ENCODE results near the gene ASCC3. TPM values are rescaled to one million over a fixed set of nuclear protein-coding genes. Genes with fewer than 3 reads are reported as not detected.
A peak's percentile ranks its signal among the peaks of the same experiment; 100 is the strongest.

The ASCC3 gene
- polyA plus RNA-seq, 4 donors, result 19.0 to 27.4 (median 22.1) TPM

- DNase-seq (ENCODE audit: low read depth in 4 of 4, low spot score in 2 of 4), result no peak
Observed at GRCh38 chr6:100730001-100730980, 150.8 kb downstream of the ASCC3 start.

GRCh38 chr6:100726666-100727065 is 154.5 kb downstream of the ASCC3 start:
- DNase-seq (ENCODE audit: low read depth in 4 of 4, low spot score in 2 of 4), result no peak

GRCh38 chr6:100724696-100725095 is 156.4 kb downstream of the ASCC3 start:
- no peak for DNase-seq (ENCODE audit: low read depth in 4 of 4, low spot score in 2 of 4)

- no peak for DNase-seq (ENCODE audit: low read depth in 4 of 4, low spot score in 2 of 4)
Observed at GRCh38 chr6:100724222-100724621, 156.9 kb downstream of the ASCC3 start.

- no peak for DNase-seq (ENCODE audit: low read depth in 4 of 4, low spot score in 2 of 4)
Observed at GRCh38 chr6:100721256-100721655, 159.9 kb downstream of the ASCC3 start.

- no peak for DNase-seq (ENCODE audit: low read depth in 4 of 4, low spot score in 2 of 4)
Observed at GRCh38 chr6:100719883-100720682, 161.0 kb downstream of the ASCC3 start.

GRCh38 chr6:100712997-100713396 is 168.1 kb downstream of the ASCC3 start:
- no peak for DNase-seq (ENCODE audit: low read depth in 4 of 4, low spot score in 2 of 4)

- DNase-seq (ENCODE audit: low read depth in 4 of 4, low spot score in 2 of 4), result no peak
Observed at GRCh38 chr6:100706491-100706890, 174.6 kb downstream of the ASCC3 start.

- no peak for DNase-seq (ENCODE audit: low read depth in 4 of 4, low spot score in 2 of 4)
Observed at GRCh38 chr6:100704961-100705360, 176.2 kb downstream of the ASCC3 start.

GRCh38 chr6:100701728-100702127 is 179.4 kb downstream of the ASCC3 start:
- DNase-seq (ENCODE audit: low read depth in 4 of 4, low spot score in 2 of 4), result no peak

- DNase-seq (ENCODE audit: low read depth in 4 of 4, low spot score in 2 of 4), result no peak
Observed at GRCh38 chr6:100700009-100700408, 181.1 kb downstream of the ASCC3 start.

- no peak for DNase-seq (ENCODE audit: low read depth in 4 of 4, low spot score in 2 of 4)
Observed at GRCh38 chr6:100695445-100695844, 185.7 kb downstream of the ASCC3 start.

- DNase-seq (ENCODE audit: low read depth in 4 of 4, low spot score in 2 of 4), result no peak
Observed at GRCh38 chr6:100693249-100693927, 187.7 kb downstream of the ASCC3 start.

- DNase-seq (ENCODE audit: low read depth in 4 of 4, low spot score in 2 of 4), result no peak
Observed at GRCh38 chr6:100691972-100692371, 189.2 kb downstream of the ASCC3 start.

- DNase-seq (ENCODE audit: low read depth in 4 of 4, low spot score in 2 of 4), result no peak
Observed at GRCh38 chr6:100686216-100686615, 194.9 kb downstream of the ASCC3 start.

GRCh38 chr6:100685747-100686146 is 195.4 kb downstream of the ASCC3 start:
- DNase-seq (ENCODE audit: low read depth in 4 of 4, low spot score in 2 of 4), result no peak

GRCh38 chr6:100680163-100680562 is 201.0 kb downstream of the ASCC3 start:
- no peak for DNase-seq (ENCODE audit: low read depth in 4 of 4, low spot score in 2 of 4)

- DNase-seq (ENCODE audit: low read depth in 4 of 4, low spot score in 2 of 4), result peak in 1 of 4 donors; percentile 10
Observed at GRCh38 chr6:100678027-100678426, 203.1 kb downstream of the ASCC3 start.

- DNase-seq (ENCODE audit: low read depth in 4 of 4, low spot score in 2 of 4), result no peak
Observed at GRCh38 chr6:100677240-100677639, 203.9 kb downstream of the ASCC3 start.

- no peak for DNase-seq (ENCODE audit: low read depth in 4 of 4, low spot score in 2 of 4)
Observed at GRCh38 chr6:100673641-100674040, 207.5 kb downstream of the ASCC3 start.

- no peak for DNase-seq (ENCODE audit: low read depth in 4 of 4, low spot score in 2 of 4)
Observed at GRCh38 chr6:100671740-100672139, 209.4 kb downstream of the ASCC3 start.

Data from left renal cortex interstitium (tissue), 4 donors.